Endothelial cell of umbilical vein (primary cell): ENCODE data around the gene EFCAB13. TPM values are rescaled to one million over a fixed set of nuclear protein-coding genes. Genes with fewer than 3 reads are reported as not detected.

Source experiments
- BruUV-seq: library from RNA; stranded (reverse); fragments of 400-500 nt; replicated peaks from 2 replicates; lab custom pipeline; 2021; lab: Mats Ljungman, UMichigan
- CTCF ChIA-PET: fragments of 300-600, 350-600 bp; sonication (Branson Sonifier 250); formaldehyde crosslinking; loops from one replicate; lab custom pipeline; 2021; ENCODE audit warnings: antibody characterized with exemption, inconsistent platforms; lab: Charles Lee
- POLR2A ChIA-PET: fragments of 300-600, 350-600 bp; sonication (Branson Sonifier 250); formaldehyde crosslinking; loops from one replicate; lab custom pipeline; 2021; ENCODE audit warnings: antibody characterized with exemption, inconsistent platforms; lab: Charles Lee
- DNase-seq: peaks from one replicate; pipeline ENCODE4 v3.0.0-alpha.2; 2011; ENCODE audit warnings: low read depth, low spot score
- FAIRE-seq: peaks from 2 replicates; lab custom pipeline; 2011; peaks lifted over from hg19 to GRCh38; lab: Jason Lieb, UNC
- H2AFZ ChIP-seq: 2 replicates; pipeline ENCODE4 v1.6.0; 2012; ENCODE audit warnings: low read depth, low read length, control low read depth, inconsistent platforms
- H3K27ac ChIP-seq: 2 replicates; pipeline ENCODE4 v1.5.1; 2011; ENCODE audit warnings: low read depth, mild to moderate bottlenecking, control low read depth, low read length, moderate library complexity; ENCODE audit not compliant: insufficient read depth
- H3K27me3 ChIP-seq, 2 experiments: 2 replicates each; pipeline versions ENCODE4 v1.6.0 to v1.6.1; 2011; ENCODE audit warnings: low read length in 2 of 2, mixed read lengths in 1 of 2; ENCODE audit not compliant: control insufficient read depth in 2 of 2, insufficient read depth in 2 of 2
- H3K36me3 ChIP-seq, 2 experiments: 2 replicates in 1 of 2; 3 replicates in 1 of 2; pipeline ENCODE4 v1.5.1; 2011; ENCODE audit warnings: low read length in 2 of 2, mild to moderate bottlenecking in 1 of 2, moderate library complexity in 1 of 2; ENCODE audit not compliant: control insufficient read depth in 2 of 2, insufficient read depth in 2 of 2; ENCODE audit errors: extremely low read depth in 1 of 2
- H3K4me1 ChIP-seq: 3 replicates; pipeline ENCODE4 v1.5.1; 2011; ENCODE audit warnings: mild to moderate bottlenecking, low read length; ENCODE audit not compliant: control insufficient read depth, insufficient read depth; ENCODE audit errors: extremely low read depth
- H3K4me2 ChIP-seq: 2 replicates; pipeline ENCODE4 v1.6.1; 2011; ENCODE audit warnings: low read length, control low read depth, mixed read lengths; ENCODE audit not compliant: insufficient read depth
- H3K4me3 ChIP-seq, 3 experiments: fragments of 200-600 bp in 1 of 3; sonication (generic), shearing (Covaris generic) in 1 of 3; replicated peaks in 1 of 3; 2 replicates each; pipeline ENCODE4 v1.5.1; 2011 to 2016; ENCODE audit warnings: control low read depth in 3 of 3, low read length in 3 of 3, mild to moderate bottlenecking in 2 of 3, inconsistent platforms in 1 of 3, low read depth in 1 of 3, moderate library complexity in 1 of 3; ENCODE audit not compliant: insufficient read depth in 1 of 3
- H3K79me2 ChIP-seq: 2 replicates; pipeline ENCODE4 v1.6.0; 2012; ENCODE audit warnings: low read length, inconsistent platforms; ENCODE audit not compliant: control insufficient read depth, insufficient read depth
- H3K9ac ChIP-seq: replicated peaks from 2 replicates; pipeline ENCODE3; 2011; ENCODE audit warnings: low read length, control low read depth; ENCODE audit not compliant: insufficient read depth; ENCODE audit errors: extremely low read depth
- H3K9me1 ChIP-seq: replicated peaks from 3 replicates; pipeline ENCODE4 v1.6.0; 2011; ENCODE audit warnings: mild to moderate bottlenecking, low read length; ENCODE audit not compliant: control insufficient read depth, insufficient read depth; ENCODE audit errors: extremely low read depth
- H3K9me3 ChIP-seq: replicated peaks from 2 replicates; pipeline ENCODE4 v1.5.1; 2012; ENCODE audit warnings: low read length, inconsistent platforms; ENCODE audit not compliant: control insufficient read depth, insufficient read depth
- H4K20me1 ChIP-seq: replicated peaks from 2 replicates; pipeline ENCODE3; 2011; ENCODE audit warnings: mild to moderate bottlenecking, low read length; ENCODE audit not compliant: control insufficient read depth, insufficient read depth; ENCODE audit errors: extremely low read depth
- EZH2 ChIP-seq: IDR thresholded peaks from 2 replicates; pipeline ENCODE4 v1.6.1; 2012; ENCODE audit warnings: borderline replicate concordance, low read depth, mild to moderate bottlenecking, moderate library complexity, low read length, inconsistent platforms; ENCODE audit not compliant: severe bottlenecking
- FOS ChIP-seq: IDR thresholded peaks from 2 replicates; pipeline ENCODE4 v1.6.1; 2011; ENCODE audit warnings: mild to moderate bottlenecking, low read length, moderate library complexity, borderline replicate concordance; ENCODE audit not compliant: insufficient read depth
- GATA2 ChIP-seq: IDR thresholded peaks from 2 replicates; pipeline ENCODE4 v1.7.0; 2011; ENCODE audit warnings: low read depth, mild to moderate bottlenecking, moderate library complexity, mixed read lengths, low read length; ENCODE audit not compliant: insufficient read length, insufficient read depth
- JUN ChIP-seq: IDR thresholded peaks from 2 replicates; pipeline ENCODE4 v1.6.1; 2011; ENCODE audit warnings: borderline replicate concordance, low read depth; ENCODE audit not compliant: insufficient read length, insufficient read depth
- MYC ChIP-seq: IDR thresholded peaks from one replicate; pipeline ENCODE4 v1.6.1; 2011; ENCODE audit warnings: mild to moderate bottlenecking, low read depth, low read length
- POLR2A ChIP-seq: IDR thresholded peaks from 2 replicates; pipeline ENCODE4 v1.6.1; 2012; ENCODE audit warnings: low read depth, mild to moderate bottlenecking, control low read depth, low read length
- POLR2AphosphoS5 ChIP-seq: IDR thresholded peaks from 2 replicates; pipeline ENCODE4 v1.6.1; 2012; ENCODE audit warnings: low read depth, mild to moderate bottlenecking, control low read depth, low read length, moderate library complexity; ENCODE audit not compliant: insufficient read depth
- dilution Hi-C: fragments of 300-500 bp; cut with MboI; formaldehyde crosslinking; loops from one replicate; pipeline ENCODE4 v1.15.0; 2019; ENCODE audit warnings: low sequenced_read_pairs; ENCODE audit not compliant: extremely low pct_ligation_motif_present
- intact Hi-C: fragments of 100-400 bp; cut with micrococcal nuclease; formaldehyde crosslinking; loops from one replicate; pipeline ENCODE4 v1.10.0; 2022
- polyA plus RNA-seq, 4 experiments: library from polyadenylated mRNA; depleted of rRNA in 3 of 4; stranded (reverse) in 3 of 4; unstranded in 1 of 4; fragments of >200 nt; gene quantifications; 2 replicates each; pipeline versions ENCODE4 v1.2.1 to v1.2.3, GENCODE V29; 2011 to 2012; ENCODE audit warnings: missing spikeins in 1 of 4
- total RNA-seq: library from RNA; stranded (reverse); gene quantifications from 2 replicates; pipeline ENCODE4 v1.2.3, GENCODE V29; 2021
- TF ChIP-seq, protein P1 (sequence below), 2 donors: IDR thresholded peaks; 1 replicate in 1 of 2; 2 replicates in 1 of 2; pipeline ENCODE4 v1.5.1; 2011; ENCODE audit warnings: low read length in 2 of 2, mild to moderate bottlenecking in 2 of 2, moderate library complexity in 2 of 2, control low read depth in 1 of 2, inconsistent platforms in 1 of 2, low read depth in 1 of 2; ENCODE audit not compliant: insufficient read depth in 1 of 2; ENCODE audit errors: extremely low read depth in 1 of 2
- TF ChIP-seq, protein P2 (sequence below): IDR thresholded peaks from 2 replicates; pipeline ENCODE4 v1.6.1; 2011; ENCODE audit not compliant: insufficient read depth, insufficient read length

The EFCAB13 gene
- total and polyA plus RNA-seq, 2 donors (not counting 3 experiments of a cell fraction or from before 2014, with no cell fraction given): 0.86 to 12.9 TPM

DNA sequence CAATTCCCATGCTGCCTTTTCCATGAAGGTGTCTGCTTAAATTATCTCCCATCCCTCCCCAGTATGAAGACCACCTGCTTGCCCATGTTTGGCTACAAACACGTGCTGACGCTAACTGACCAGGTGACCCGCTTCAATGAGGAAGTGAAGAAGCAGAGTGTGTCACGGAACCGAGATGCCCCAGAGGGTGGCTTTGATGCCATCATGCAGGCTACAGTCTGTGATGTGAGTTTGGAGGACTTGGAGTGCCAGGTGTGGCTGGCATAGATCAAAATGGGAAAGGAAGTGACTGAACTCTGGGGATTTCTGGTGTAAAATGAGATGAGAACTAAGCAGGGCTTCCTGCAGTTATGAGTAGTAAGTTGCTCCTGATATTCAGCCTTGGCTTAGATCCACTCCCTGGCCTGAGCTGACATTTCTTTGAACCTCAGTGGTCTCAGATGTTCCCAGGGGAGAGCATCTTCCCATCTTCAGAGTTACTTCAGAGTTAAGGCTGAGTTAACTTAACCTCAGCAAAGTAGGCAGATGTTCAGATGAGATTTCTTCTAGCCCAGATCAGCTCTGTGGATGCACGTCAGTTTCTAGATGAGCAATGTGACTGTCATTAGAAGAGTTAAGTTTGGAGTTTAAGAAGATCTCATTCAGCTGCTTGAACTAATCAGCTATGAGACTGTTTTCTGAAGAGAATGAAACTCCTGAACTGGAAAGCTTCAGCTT lies 37.4 kb upstream of the EFCAB13 start:
- H2AFZ ChIP-seq: no peak overlapping the region
- no peak for DNase-seq
- ChIA-PET CTCF (interaction anchor here (2.3 kb wide), 1 partner anchor 13 kb away, joined by 6 read pairs; no protein-coding TSS in a partner anchor), POLR2A (no interaction called here)
- intact Hi-C loops (no loop called here), dilution Hi-C loops (no loop called here)
- no peaks in the 10 kb centered on the region for H3K79me2 ChIP-seq
- no peak for FAIRE-seq
- peaks cover 3 to 39% of the 10 kb centered on the region in 2 experiments for H3K36me3 ChIP-seq
- TF ChIP-seq, protein P1, sequence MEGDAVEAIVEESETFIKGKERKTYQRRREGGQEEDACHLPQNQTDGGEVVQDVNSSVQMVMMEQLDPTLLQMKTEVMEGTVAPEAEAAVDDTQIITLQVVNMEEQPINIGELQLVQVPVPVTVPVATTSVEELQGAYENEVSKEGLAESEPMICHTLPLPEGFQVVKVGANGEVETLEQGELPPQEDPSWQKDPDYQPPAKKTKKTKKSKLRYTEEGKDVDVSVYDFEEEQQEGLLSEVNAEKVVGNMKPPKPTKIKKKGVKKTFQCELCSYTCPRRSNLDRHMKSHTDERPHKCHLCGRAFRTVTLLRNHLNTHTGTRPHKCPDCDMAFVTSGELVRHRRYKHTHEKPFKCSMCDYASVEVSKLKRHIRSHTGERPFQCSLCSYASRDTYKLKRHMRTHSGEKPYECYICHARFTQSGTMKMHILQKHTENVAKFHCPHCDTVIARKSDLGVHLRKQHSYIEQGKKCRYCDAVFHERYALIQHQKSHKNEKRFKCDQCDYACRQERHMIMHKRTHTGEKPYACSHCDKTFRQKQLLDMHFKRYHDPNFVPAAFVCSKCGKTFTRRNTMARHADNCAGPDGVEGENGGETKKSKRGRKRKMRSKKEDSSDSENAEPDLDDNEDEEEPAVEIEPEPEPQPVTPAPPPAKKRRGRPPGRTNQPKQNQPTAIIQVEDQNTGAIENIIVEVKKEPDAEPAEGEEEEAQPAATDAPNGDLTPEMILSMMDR (IDR thresholded peaks at IDR 0.05; ENCODE audit: extremely low read depth in 1 of 2, insufficient read depth in 1 of 2, low read depth in 1 of 2, low read length in 2 of 2): no peak
- TF ChIP-seq JUN (no peak), MYC (no peak), POLR2AphosphoS5 (no peak), EZH2 (no peak), FOS (no peak), POLR2A (no peak), GATA2 (no peak)
- TF ChIP-seq, protein P2, sequence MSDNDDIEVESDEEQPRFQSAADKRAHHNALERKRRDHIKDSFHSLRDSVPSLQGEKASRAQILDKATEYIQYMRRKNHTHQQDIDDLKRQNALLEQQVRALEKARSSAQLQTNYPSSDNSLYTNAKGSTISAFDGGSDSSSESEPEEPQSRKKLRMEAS: no peak
- H4K20me1 ChIP-seq: no peaks in the 10 kb centered on the region
- no peaks in the 10 kb centered on the region for H3K9me1 ChIP-seq
- no peaks in the 10 kb centered on the region for H3K4me1 ChIP-seq
- no TSS peak for BruUV-seq
- H3K27ac ChIP-seq: no peak overlapping the region
- no peaks in the 10 kb centered on the region for H3K27me3 ChIP-seq
- no peak overlapping the region for H3K9ac ChIP-seq
- no peak overlapping the region for H3K4me3 ChIP-seq
- no peaks in the 10 kb centered on the region for H3K9me3 ChIP-seq
- no peak overlapping the region for H3K4me2 ChIP-seq
